Measurements from ENCODE around the gene GIMAP5.

Gene GIMAP5

DNA sequence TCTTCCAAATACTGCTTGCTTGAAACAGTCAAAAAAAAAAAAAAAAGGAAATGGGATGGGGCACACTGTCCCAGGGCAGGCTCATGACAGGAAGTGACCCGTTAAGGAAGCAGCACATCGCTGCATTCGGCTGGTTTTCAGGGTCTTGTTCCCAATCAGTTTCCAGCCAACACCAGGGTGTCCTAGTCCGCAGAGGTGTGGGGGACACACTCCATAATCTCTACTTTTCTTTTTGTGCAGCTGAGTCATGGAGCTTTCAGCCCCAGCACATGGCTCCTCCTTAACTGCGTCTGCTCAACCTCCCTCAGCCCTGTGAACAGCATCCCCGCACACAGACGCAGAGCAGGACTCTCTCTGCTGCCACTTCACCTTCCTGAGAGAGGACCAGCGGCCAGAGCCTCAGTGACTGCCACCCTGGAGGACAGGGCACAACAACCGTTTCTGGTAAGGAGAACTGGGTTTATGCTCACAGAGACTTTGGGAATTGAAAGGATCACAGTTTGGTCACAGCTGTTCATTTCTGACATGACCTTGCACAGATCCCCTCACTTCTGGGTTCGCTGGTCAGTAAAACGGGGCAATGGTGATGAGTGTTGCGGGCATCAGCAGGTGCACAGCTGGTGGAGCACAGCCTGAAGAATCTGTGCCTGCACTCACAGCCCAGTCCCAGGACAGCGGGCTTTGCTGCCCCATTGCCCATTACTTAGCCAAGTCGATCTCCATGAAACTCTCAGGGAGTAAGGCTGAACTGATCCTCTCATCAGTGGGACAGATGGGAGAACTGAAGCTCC, at the start of gene GIMAP5:
Gene GIMAP5, plus strand, starts transcription at position 154 of the 791 bp plus-strand sequence. CDS start 3,467 bp downstream, outside the sequence.
- peak; percentile 48 for DNase-seq (ENCODE audit: extremely low read depth, insufficient read length)
- TF ChIP-seq, protein P1, sequence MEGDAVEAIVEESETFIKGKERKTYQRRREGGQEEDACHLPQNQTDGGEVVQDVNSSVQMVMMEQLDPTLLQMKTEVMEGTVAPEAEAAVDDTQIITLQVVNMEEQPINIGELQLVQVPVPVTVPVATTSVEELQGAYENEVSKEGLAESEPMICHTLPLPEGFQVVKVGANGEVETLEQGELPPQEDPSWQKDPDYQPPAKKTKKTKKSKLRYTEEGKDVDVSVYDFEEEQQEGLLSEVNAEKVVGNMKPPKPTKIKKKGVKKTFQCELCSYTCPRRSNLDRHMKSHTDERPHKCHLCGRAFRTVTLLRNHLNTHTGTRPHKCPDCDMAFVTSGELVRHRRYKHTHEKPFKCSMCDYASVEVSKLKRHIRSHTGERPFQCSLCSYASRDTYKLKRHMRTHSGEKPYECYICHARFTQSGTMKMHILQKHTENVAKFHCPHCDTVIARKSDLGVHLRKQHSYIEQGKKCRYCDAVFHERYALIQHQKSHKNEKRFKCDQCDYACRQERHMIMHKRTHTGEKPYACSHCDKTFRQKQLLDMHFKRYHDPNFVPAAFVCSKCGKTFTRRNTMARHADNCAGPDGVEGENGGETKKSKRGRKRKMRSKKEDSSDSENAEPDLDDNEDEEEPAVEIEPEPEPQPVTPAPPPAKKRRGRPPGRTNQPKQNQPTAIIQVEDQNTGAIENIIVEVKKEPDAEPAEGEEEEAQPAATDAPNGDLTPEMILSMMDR (IDR thresholded peaks at IDR 0.05; ENCODE audit: insufficient read depth, low read length, poor library complexity, severe bottlenecking), result no peak
- Histone ChIP-seq H3K36me3 (ENCODE audit: control insufficient read depth, insufficient read depth, low read length) (peaks cover 4% of the 10 kb centered on the region), H3K4me3 (replicated peaks; ENCODE audit: low read depth, low read length) (peak within 1 kb of the TSS; percentile 77), H3K27me3 (replicated peaks; ENCODE audit: control insufficient read depth, insufficient read depth, low read length) (no peaks in the 10 kb centered on the region)

DNA sequence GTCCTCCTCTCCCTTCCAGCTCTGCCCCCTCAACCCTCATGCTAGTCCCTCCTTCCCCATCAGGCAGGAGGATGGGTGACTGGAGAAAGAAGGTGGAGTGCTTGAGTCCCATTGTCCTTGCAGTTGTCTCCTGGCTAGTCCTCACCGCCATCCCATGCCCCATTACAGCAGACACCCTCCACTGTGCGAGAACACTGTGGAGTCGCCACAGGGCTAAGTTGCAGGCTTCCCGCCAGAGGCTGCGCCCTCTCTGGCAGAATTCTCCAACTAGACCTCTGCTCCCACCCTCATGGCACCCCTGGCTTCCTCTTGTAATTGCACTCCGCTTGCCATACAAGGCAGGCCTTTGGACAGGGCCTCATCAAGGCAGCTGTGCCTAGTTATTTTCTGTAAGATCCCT, 48.6 kb upstream of the GIMAP5 start:
- Histone ChIP-seq H3K27me3 (replicated peaks; ENCODE audit: control insufficient read depth, insufficient read depth, low read length) (no peaks in the 10 kb centered on the region), H3K4me3 (replicated peaks; ENCODE audit: low read depth, low read length) (no peak overlapping the region), H3K36me3 (ENCODE audit: control insufficient read depth, insufficient read depth, low read length) (peaks cover 21% of the 10 kb centered on the region)
- DNase-seq (ENCODE audit: extremely low read depth, insufficient read length), result no peak
- TF ChIP-seq, protein P1 (IDR thresholded peaks at IDR 0.05; ENCODE audit: insufficient read depth, low read length, poor library complexity, severe bottlenecking), result no peak

DNA sequence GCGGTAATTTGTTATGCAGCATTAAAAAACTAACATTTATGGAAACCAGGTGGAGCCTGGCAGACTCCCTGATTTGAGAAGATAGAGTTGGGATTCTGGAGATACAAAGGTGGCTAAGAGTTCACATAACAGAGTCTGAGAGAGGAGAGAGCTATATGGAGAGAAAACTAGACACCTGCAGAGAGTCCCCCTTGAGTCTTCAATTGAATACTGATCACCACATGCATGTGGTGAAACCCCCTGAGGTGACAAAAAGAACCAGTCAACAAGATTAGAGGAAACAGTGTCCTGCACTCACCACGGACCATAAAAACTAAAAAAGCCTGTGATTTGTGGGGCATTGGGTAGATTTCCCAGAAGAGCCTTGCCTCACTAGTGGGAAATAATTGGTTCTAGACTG, 41.6 kb upstream of the GIMAP5 start:
- DNase-seq (ENCODE audit: extremely low read depth, insufficient read length), result no peak
- Histone ChIP-seq H3K27me3 (replicated peaks; ENCODE audit: control insufficient read depth, insufficient read depth, low read length) (no peaks in the 10 kb centered on the region), H3K36me3 (ENCODE audit: control insufficient read depth, insufficient read depth, low read length) (peaks cover 13% of the 10 kb centered on the region), H3K4me3 (replicated peaks; ENCODE audit: low read depth, low read length) (no peak overlapping the region)
- TF ChIP-seq, protein P1 (IDR thresholded peaks at IDR 0.05; ENCODE audit: insufficient read depth, low read length, poor library complexity, severe bottlenecking), result no peak

DNA sequence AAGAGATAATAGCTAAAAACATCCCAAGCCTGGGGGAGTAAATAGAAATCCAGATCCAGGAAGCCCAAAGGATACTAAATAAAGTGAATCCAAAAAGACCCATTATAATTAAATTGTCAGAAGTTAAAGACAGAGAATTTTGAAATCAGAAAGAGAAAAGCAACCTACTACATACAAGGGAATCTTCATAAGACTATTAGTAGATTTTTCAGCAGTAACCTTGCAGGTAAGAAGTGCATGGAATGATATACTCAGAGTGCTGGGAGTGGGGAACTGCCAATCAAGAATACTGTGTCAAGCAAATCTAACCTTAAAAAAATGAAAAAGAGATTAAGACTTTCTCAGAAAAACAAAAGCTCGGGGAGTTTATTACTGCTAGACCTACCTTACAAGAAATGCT, 34.0 kb upstream of the GIMAP5 start:
- no peak for DNase-seq (ENCODE audit: extremely low read depth, insufficient read length)
- H3K4me3 ChIP-seq (replicated peaks; ENCODE audit: low read depth, low read length), result no peak overlapping the region
- H3K36me3 ChIP-seq (ENCODE audit: control insufficient read depth, insufficient read depth, low read length), result no peaks in the 10 kb centered on the region
- H3K27me3 ChIP-seq (replicated peaks; ENCODE audit: control insufficient read depth, insufficient read depth, low read length), result no peaks in the 10 kb centered on the region
- TF ChIP-seq, protein P1 (IDR thresholded peaks at IDR 0.05; ENCODE audit: insufficient read depth, low read length, poor library complexity, severe bottlenecking), result no peak

DNA sequence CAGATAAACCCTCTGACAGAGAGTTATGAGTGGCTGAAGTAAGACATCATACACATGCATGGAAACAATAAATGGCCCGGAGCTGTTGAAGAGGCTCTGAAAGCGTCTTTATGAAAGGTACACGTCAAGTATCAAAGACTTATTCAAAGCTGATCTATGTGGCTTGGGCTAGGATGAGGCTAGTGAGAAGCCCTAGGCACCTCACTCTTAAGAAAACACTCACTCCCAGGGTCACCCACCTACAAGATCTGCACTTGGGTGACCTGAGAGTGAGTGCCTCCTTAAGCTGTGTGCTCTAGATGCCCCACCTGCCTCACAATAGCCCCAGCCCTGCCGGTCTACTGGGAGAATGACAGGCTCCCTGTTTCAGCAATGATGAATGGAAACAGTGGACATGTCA, 21.9 kb upstream of the GIMAP5 start:
- no peak for DNase-seq (ENCODE audit: extremely low read depth, insufficient read length)
- TF ChIP-seq, protein P1 (IDR thresholded peaks at IDR 0.05; ENCODE audit: insufficient read depth, low read length, poor library complexity, severe bottlenecking), result no peak
- H3K36me3 ChIP-seq (ENCODE audit: control insufficient read depth, insufficient read depth, low read length), result peaks cover 4% of the 10 kb centered on the region
- no peaks in the 10 kb centered on the region for H3K27me3 ChIP-seq (replicated peaks; ENCODE audit: control insufficient read depth, insufficient read depth, low read length)
- H3K4me3 ChIP-seq (replicated peaks; ENCODE audit: low read depth, low read length), result no peak overlapping the region

All from GM06990 (cell line).